GM18520 (cell line): ENCODE measurements around the gene RCOR2.
A peak's percentile ranks its signal among the peaks of the same experiment; 100 is the strongest.
"Not testable (repeated sequence)": the region's sequence is repeated elsewhere in the genome, so short reads cannot be mapped to it uniquely, and the experiment has no call there.

Experiments used
- ATAC-seq: cut with Tn5 transposase; IDR thresholded peaks from one replicate; pipeline ENCODE4 v1.9.1; 2021; ENCODE audit not compliant: unreplicated experiment

The RCOR2 gene

DNA sequence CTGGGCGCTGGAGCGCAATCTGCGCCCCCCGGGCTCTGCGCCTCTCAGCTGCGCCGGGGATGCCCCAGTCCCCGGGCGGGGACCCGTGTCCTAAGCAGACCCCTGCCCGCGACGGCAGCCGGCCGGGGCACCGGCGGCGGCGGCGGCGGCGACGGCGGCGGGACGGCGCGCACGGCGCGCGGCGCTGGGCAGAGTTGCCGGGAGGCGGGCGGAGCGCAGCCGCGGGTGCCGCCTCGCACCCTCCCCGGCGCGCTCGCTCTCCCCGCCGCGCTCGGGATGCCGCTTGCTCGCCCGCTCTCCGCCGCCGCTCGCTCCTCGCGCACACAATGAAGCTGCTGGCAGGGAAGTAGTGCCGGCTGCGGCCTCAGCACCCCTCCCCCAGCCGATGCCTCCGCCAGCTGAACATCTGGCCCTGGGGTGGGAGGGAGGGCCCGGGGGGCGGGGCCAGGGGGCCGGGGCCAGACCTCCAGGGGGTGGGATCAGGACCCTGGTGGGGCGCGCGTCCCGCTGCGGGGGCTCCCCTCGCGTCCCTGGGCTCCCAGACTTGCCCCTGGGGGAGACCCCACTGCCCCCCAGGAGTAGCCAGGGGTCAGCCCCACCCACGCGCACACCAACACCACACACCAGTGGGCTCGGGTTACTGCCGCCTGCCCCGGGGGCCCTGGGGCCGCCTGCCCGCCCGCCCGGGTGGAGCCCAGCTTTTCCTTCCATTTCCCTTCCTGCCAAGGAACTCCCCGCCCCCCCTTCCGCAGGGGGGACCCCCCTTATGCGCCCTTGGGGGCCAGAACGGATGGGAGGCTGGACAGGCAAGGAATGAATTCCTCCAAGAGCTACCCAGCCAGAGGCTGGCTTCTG lies at the start of gene RCOR2:
Gene RCOR2, minus strand, starts transcription at position 328 of the 855 bp plus-strand sequence. CDS start 708 bp downstream, outside the sequence.
- ATAC-seq, result no peak

DNA sequence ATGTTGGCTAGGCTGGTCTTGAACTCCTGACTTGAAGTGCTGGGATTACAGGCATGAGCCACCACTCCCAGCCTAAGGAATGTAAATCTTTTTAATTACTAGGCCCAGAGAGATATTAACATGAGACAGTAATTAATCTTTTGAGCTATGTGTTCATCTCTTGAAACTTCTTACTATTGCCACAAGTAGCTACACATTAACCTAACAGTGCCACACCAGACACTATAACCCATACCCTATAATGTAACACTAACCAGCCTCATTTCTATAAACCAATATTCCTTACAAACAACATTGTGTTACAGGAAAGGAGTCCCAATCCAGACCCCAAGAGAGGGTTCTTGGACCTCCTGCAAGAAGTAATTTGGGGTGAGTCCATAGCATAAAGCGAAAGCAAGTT lies 49.5 kb upstream of the RCOR2 start:
- ATAC-seq, result no peak

DNA sequence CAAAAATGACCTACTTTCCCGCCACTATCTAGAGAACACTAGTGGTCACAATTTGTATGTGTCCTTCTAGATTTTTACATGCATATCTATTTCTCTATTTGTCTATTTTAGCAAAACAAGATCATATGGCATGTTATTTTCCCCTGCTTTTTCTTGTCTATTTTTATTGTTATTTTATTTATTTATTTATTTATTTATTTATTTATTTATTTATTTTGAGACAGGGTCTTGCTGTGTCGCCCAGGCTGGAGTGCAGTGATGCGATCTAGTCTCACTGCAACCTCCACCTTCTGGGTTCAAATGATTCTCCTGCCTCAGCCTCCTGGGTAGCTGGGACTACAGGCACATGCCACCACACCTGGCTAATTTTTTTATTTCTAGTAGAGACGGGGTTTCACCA lies 46.9 kb upstream of the RCOR2 start:
- not testable (repeated sequence) for ATAC-seq

DNA sequence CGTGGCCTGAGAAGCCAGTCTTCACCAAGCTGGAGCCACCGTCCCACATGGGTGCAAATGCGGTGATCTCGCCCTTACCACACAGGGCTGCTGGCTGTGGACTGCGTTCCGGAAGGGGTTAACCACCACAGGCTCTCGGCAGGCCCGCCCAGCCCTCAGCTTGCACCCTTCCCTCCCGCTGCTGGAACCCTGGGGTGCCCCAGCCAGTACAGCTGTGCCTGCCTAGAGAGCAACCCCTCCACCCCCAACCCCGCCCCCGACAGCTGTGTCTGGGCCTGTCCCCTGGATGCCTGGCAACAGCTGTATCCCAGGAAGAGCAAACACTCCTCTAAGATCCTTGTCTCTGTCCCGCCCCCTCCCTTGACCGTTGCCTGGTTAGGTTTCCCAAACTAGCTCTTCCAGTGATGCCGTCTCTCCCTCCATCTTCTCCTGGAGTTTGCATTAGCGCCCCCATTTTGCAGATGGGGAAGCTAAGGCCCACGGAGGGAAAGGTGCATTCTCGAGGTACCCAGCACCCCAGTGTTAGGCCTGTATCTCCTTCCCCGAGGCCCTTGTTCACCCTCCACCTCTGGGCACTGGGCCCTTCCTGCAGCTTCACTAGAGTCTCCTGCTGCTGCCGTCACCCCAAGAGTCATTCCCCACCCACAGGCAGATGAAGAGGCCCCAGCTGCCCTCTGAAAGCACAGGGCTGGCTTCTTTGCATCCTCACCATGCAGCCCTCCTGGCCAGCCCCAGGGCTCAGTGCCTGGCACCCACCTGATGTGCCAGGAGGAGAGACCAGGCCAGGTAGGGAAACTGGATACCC lies 44.8 kb upstream of the RCOR2 start:
- ATAC-seq, result no peak

DNA sequence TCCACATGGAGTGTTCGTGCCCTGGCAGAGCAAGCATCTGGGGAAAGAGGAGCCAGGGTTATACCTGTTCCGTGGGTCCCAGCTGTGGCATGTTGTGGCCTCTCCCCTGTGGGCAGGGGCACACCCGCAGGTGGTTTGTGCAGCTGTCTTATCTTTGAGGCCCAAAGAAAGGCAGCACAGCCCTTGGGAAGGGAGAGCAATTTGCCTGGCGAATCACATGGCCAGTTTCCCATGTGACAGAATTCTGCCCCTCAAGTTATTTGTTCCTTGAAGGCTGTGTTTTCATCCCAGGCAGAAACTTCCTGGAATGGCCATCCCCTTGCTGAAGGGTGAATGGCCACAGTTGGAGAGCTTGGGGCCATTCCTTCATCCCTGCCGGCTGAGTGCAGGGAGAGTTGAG lies 41.0 kb upstream of the RCOR2 start:
- ATAC-seq, result no peak

DNA sequence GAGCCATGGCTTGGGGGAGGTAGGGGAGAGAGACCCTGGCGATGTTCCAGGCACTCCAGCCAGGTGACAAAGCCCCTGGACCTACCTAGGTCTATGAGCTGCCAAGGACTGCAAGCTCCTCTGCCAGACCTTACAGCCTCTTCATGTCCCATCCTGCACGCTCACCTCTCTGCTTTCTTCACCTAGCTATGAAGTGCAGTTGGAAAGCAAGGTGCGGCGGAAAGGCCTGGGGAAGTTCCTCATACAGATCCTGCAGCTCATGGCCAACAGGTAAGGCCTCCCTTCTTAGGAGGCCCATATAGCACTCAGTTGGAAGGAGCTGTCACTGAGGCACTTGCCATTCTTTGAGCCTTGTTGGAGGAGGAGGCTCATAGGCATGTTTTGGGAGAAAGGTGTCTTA lies 35.6 kb upstream of the RCOR2 start:
- no peak for ATAC-seq

DNA sequence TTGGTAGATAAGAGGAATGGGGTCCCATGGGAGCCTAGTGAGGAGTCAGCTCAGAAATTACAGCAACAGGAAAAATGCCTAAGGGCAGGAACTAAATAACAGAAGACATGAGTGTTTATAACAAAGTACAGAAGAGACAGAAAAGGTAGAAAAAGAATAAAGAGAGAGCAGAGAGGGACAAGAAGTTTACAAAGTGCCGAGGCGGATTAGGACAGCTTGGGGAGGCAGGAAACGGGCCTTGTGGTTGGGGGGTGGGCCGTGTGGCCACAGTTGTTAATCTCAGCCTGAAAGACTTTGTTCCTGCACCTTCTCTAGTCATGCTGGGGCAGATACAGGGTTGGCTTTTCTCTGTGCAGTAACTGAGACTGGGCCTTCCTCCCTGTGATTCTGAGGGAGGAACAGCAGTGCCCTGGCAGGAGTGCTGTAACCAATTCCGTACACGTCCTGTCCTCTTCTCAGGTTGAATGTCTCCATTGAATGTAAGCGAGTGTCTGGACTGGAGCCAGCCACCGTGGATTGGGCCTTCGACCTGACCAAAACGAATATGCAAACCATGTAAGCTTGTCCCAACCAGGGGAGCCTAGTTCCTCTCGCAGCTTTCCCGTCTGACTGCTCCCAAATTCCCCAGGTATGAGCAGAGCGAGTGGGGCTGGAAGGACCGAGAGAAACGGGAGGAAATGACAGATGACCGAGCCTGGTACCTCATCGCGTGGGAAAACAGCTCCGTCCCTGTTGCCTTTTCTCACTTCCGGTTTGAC lies 35.0 kb upstream of the RCOR2 start:
- ATAC-seq, result no peak

DNA sequence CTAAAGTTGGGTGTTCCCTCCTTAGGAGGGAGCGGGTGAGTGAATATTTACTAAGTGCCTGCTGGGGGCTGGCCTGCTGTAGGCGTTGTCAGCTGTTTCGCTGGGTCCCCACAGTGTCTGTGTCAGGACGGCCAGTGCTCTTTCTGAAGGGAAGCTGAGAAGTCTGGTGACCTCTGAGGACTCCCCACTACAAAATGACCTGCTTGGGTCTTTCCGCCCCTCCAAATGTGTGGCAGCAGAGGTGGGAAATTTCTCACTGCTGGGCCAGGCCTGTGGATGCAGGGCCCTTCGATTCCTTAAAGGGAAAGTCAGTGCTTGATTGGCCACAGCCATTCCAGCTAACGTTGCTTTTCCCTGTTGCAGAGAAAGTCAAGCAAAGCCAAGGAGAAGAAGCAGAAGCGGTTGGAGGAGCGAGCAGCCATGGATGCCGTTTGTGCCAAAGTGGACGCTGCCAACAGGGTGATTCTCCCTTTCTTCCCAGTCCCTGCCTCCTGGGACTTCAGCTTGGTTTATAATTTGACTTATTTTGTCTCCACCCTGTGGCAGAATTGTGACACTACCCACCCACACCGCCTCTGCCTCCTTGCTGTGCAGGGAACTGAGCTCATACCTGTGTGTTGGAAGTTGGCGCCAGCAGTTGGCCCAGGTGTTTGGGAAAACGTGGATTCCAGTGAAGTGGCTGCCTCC lies 28.7 kb upstream of the RCOR2 start:
- ATAC-seq, result no peak

DNA sequence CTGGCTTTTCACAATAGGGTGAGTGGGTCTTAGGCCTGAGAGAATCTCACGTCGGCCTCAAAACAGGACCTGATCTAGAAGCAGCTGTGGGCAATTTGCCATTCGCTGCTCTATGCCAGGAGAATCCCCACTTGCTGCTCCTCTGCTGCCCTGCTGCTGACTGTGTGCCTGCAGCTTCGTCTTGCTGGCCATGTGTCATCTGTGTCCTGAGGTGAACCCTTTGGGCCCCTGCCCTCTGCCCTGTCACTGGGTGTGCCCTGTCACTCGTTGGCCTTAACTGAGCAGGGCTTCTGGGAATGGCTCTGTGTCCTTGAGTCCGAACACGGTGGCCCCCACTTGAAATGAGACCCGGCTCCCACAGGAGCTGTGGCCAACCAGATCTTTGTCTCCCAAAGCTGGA lies 28.0 kb upstream of the RCOR2 start:
- no peak for ATAC-seq

DNA sequence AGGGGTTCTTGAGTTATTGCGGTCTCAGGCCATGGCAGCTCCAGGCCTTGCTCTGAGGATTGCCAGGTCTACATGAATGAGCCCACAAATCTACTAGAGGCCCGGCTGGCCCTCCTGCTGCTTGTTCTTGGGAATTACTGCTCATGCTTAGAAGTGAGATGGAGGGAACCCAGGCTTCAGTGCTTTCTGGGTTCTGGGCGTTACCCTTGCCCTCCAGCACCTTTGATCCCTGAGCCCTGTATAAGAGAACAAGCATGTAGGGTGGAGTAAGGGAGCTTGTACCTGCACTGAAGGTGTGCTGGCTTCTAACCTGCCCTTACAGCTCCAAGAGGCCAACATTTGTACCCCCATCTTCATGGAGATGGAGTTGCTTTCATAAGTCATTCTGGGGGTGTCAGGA lies 25.8 kb upstream of the RCOR2 start:
- no peak for ATAC-seq

DNA sequence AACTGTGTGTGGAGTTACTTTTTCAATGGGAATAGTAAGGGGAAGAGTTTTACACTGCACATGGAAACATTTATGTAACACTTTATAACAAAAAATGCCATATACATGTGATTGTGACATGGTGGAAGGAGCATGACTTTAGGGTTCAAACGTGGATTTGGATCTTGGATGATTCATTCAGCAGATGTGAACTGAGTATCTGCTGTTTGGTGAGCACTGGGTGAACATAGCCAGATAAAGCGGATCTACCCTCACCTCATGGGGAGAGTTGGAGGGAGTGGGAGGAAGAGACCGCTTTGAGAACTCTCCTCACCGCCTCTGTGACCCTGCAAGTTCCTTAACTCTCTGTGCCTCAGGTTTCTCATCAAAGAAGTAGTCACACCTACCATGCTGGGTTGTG lies 24.9 kb upstream of the RCOR2 start:
- ATAC-seq, result no peak

DNA sequence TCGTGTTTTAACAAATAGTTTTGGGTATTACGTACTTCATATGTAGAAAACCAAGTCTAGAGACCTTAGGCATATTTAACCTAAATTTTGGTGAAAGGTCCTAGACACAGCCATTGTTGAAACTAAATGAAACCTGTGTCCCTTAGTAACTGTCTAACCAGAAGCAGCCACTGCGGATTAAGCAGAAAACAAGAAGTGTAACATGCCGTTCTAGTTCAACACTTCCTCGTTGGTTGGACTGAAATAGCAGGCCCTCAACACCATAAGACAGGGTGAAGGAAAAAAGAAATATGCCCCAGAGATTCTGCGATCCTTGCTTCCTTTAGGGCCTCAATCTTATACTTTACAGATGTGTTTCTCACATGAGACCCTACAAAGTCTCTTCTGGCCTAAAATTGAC lies 23.8 kb upstream of the RCOR2 start:
- no peak for ATAC-seq

DNA sequence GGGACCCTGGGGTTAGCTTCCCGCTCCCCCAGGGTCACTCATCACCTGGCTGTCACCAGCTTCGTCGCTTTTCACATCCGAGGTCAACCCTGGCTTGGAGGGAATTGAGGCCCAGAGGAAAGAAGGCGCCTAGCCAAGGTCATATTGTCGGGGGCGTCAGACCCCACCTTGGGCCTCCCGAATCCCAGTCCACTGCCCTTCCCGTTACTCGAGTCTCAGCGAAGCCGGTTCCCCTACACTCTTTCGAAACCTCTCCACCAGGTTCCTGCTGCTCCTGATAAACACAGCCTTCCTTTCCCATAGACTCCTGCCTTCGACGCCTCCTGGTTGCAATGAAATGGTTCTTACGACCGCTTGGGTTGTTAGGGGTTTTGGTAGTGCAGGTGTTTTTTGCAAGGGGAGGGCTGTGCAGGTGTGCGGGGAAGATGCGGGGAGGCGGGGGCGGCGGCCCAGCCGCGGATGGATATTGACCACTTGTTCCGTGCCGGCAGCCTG lies 22.5 kb upstream of the RCOR2 start:
- ATAC-seq, result no peak

DNA sequence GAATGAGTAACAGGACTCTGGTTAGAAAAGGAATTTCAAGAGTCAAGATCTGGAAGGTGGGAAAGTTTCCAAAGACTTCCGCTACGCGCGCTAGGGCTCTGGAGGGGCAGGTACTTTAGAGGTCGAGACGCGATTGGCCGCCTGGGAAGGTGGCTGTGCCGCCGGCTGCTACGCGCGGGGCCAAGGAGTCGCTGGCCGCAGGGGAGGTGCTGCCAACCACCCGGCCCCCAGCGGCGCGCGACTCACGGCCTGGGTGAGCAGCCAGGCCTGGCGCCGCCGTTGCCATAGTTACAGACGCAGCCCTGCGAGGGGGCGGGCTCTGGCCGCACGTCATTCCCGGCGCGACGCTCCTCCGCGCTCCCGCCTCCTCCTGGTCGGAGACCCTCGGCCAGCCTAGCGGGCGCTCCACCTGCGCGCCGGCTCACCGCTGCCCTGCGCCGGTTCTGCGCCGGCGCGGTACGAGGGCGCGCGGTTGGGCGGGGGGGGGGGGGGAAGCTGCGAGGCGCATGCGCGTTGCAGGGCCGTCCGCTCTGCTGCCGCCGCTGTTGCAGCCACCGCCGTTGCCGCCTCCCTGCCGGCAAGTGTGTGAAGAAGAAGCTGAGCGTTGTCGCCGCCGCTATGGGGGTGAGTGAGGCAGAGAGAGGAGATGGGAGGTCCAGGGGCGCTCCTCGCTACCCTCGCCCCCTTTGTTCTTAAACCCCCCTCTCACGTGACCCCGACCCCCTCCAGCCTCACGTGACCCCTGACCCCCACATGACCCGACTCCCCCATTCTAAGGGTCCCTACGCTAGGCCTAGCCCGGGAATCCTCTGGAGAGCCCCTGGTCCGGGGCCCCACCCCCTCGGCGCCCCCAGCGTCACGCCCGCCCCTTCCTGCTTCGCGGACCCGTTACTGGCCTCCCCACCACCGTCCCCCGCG lies 21.8 kb upstream of the RCOR2 start, which contains the start of gene NAA40:
Gene NAA40, plus strand, starts transcription at position 524 of the 918 bp plus-strand sequence. Its CDS starts 95 bp downstream, at position 619.
- peak; percentile 94 for ATAC-seq

DNA sequence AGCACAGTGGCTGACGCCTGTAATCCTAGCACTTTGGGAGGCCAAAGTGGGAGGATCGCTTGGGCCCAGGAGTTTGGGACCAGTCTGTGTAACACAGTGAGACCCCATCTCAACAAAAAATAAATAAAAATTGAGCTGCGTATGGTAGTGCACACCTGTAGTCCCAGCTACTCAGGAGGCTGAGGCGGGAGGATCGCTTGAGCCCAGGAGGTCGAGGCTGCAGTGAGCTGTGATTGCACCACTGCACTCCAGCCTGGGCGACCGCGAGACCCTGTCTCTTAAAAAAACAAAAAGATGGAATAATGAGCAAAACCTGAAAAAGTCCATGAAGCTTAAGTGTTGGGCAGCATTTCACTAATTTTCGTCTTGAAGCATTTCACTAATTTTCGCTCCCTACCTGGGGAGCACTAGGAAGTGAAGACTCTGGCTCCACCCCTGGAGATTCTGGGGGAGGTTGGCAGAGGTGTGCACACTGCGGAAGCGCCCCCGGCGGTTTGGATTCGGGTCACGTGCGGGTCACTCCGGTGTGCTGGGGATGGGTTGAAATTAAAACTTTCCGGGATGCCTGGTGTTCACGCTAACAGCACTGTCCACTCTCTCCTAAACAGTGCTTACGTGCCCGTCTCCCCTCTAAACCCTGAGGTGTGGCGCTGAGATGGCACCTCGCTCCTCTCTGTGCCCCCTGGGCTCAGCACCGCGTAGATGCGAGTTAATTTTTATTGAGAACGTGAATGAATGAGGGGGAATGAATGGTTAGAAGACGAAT lies 20.9 kb upstream of the RCOR2 start:
- peak; percentile 3 for ATAC-seq

DNA sequence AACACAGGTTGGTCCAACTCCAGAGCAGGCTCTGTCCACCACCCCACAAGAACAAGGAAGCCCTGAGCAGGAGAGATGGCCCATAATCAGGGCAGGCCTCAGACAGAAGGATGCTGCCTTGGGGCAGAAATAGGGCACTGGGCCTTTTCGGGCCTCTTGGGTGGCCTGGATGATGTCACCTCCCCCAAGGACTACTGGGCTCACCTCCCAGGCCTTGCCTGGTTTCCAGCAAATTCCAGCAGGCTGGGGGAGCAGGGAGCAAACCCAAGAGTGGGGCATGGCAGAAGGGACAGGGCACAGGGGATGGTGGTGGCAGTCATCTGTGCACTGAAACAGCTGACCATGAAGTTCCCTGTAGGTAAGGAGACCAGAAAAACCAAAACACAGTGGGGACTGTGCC lies 16.5 kb upstream of the RCOR2 start:
- ATAC-seq, result no peak

DNA sequence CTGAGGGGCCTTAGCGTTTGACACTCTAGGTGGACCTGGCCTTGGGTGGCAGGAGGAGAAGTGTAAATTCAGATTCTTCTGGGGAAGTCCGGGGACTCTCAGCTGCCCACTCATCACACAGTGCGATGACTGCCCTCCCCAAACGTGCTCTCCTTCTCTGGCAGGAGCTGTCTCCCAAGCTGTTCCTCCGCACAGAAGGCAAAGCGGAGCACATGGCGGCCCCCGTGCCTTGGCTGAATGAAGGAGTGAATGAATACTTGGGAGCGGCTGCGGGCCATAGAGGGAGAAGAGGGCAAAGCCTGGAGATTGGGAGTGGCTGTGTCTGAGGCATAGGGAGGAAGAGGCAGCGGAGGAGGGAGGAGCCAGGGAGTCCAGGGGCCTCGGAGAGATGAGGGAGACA lies 14.9 kb upstream of the RCOR2 start:
- ATAC-seq, result no peak

DNA sequence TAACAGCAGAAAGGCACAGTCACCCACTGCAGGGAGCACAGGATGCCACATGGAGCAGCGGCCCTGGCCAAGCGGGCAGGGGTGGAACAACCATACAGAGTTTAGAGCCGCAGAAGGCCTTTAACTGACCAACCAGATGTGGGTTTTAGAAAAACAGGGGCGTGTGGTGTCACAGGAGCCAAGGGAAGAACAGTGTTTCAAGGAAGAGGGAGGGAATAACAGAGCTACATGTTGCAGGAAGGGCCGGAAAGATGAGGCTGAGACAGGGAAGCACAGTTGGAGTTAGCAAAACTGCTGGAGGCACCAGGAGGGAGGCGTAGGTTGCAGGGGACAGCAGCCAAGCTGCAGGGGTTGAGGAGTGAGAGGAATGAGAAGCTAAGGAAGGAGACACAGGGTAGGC lies 14.1 kb upstream of the RCOR2 start:
- ATAC-seq, result no peak

DNA sequence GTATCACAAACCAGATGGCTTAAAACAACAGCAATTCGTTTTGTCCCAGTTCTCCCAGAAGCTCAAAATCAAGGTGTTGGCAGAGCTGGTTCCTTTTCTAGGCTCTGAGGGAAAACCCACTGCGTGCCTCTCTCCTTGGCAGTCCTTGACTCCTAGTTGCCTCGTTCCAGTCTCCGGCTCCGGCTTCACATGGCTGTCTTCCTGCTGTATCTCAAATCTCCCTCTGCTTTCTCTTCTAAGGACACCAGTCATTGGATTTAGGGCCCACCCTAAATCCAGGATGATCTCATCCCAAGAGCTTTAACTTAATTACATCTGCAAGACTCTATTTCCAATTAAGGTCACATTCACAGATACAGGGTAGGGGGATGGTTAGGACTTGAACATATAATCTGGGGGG lies 12.7 kb upstream of the RCOR2 start:
- ATAC-seq, result no peak
